ENCODE results near the gene TP53BP2.

Gene TP53BP2

GRCh38 chr1:223831755-223832636 lies 13.8 kb downstream of the TP53BP2 start:
- no peak for DNase-seq (ENCODE audit: low read depth)
- no peak for TF ChIP-seq CTCF (IDR thresholded peaks at IDR 0.05; ENCODE audit: low read depth, low read length, missing control alignments)
- in situ Hi-C loops (cut with HindIII; ENCODE audit: low sequenced_read_pairs), result no loop called here
- H3K4me3 ChIP-seq (ENCODE audit: low read depth, low read length), result no peak overlapping the region

- no peak for DNase-seq (ENCODE audit: low read depth)
- no peak overlapping the region for H3K4me3 ChIP-seq (ENCODE audit: low read depth, low read length)
- in situ Hi-C loops (cut with HindIII; ENCODE audit: low sequenced_read_pairs), result no loop called here
- no peak for TF ChIP-seq CTCF (IDR thresholded peaks at IDR 0.05; ENCODE audit: low read depth, low read length, missing control alignments)
Observed at GRCh38 chr1:223829678-223830077, 16.1 kb downstream of the TP53BP2 start.

- TF ChIP-seq CTCF (IDR thresholded peaks at IDR 0.05; ENCODE audit: low read depth, low read length, missing control alignments), result no peak
- no peak overlapping the region for H3K4me3 ChIP-seq (ENCODE audit: low read depth, low read length)
- in situ Hi-C loops (cut with HindIII; ENCODE audit: low sequenced_read_pairs), result no loop called here
- DNase-seq (ENCODE audit: low read depth), result no peak
Observed at GRCh38 chr1:223828162-223828848, 17.4 kb downstream of the TP53BP2 start.

GRCh38 chr1:223827193-223827663 lies 18.5 kb downstream of the TP53BP2 start:
- no peak for DNase-seq (ENCODE audit: low read depth)
- no peak for TF ChIP-seq CTCF (IDR thresholded peaks at IDR 0.05; ENCODE audit: low read depth, low read length, missing control alignments)
- no peak overlapping the region for H3K4me3 ChIP-seq (ENCODE audit: low read depth, low read length)
- in situ Hi-C loops (cut with HindIII; ENCODE audit: low sequenced_read_pairs), result no loop called here

GRCh38 chr1:223825767-223826748 lies 19.7 kb downstream of the TP53BP2 start:
- DNase-seq (ENCODE audit: low read depth), result no peak
- no peak overlapping the region for H3K4me3 ChIP-seq (ENCODE audit: low read depth, low read length)
- in situ Hi-C loops (cut with HindIII; ENCODE audit: low sequenced_read_pairs), result no loop called here
- no peak for TF ChIP-seq CTCF (IDR thresholded peaks at IDR 0.05; ENCODE audit: low read depth, low read length, missing control alignments)

- in situ Hi-C loops (cut with HindIII; ENCODE audit: low sequenced_read_pairs), result no loop called here
- H3K4me3 ChIP-seq (ENCODE audit: low read depth, low read length), result no peak overlapping the region
- TF ChIP-seq CTCF (IDR thresholded peaks at IDR 0.05; ENCODE audit: low read depth, low read length, missing control alignments), result no peak
- no peak for DNase-seq (ENCODE audit: low read depth)
Observed at GRCh38 chr1:223824712-223825111, 21.0 kb downstream of the TP53BP2 start.

Measured in astrocyte of the cerebellum (primary cell).